GM18508 (cell line): ENCODE measurements around the gene APOLD1.
A peak's percentile ranks its signal among the peaks of the same experiment; 100 is the strongest.
"Not testable (repeated sequence)": the region's sequence is repeated elsewhere in the genome, so short reads cannot be mapped to it uniquely, and the experiment has no call there.

ENCODE experiments used
- ATAC-seq: cut with Tn5 transposase; IDR thresholded peaks from one replicate; pipeline ENCODE4 v1.9.1; 2021; ENCODE audit warnings: moderate number of reproducible peaks; ENCODE audit not compliant: insufficient read depth, unreplicated experiment

APOLD1 gene, protein sequence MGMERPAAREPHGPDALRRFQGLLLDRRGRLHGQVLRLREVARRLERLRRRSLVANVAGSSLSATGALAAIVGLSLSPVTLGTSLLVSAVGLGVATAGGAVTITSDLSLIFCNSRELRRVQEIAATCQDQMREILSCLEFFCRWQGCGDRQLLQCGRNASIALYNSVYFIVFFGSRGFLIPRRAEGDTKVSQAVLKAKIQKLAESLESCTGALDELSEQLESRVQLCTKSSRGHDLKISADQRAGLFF

DNA sequence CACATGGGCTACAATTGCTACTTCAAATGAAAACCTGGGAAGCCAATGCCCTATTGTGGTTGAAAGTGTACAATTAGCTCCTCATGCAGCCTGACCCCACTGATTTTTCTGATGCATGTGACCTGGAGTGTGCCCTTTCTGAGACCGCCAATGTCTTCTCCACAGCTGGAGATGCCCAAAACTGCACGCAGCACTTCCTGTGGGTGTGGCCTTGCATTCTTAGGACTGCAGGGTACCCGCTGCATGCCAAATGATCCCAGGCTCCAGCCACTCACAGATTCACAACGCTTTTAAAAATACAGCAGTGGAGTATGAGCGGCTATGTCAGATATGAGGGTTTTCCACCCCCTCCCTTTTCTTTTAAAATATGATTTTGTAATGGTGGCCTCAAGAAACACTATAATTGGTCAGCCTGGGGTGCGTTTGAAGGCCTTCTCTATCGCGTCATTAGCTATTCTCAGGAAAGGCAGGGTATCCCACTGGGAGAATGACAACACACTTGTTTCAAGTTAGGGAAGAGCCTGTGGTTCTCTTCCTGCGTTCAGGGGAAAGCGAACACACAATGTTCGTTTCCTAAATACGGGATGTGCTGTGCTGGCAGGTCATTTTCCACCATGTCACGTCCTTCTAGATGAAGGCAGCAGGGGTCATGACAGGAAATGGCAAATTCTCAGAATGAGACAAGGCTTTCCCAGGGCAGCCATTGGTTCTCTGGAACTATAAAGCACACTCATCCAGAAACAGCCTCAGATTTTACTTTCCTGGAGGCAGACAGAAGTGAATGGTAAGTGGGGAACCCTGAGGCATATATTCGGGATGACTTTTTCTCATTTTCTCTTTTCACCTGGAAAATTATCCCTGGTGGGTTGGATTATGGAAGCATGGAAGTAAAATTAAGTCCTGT is at the start of gene APOLD1:
APOLD1 (plus strand) TSS at position 749 of the 904 bp plus-strand sequence; CDS start at position 782, 33 bp downstream.
- ATAC-seq = no peak

GRCh38 chr12:12736759-12737676 is 48.4 kb upstream of the APOLD1 start:
- peak; percentile 49 for ATAC-seq

GRCh38 chr12:12738152-12738551 is 47.3 kb upstream of the APOLD1 start:
- not testable (repeated sequence) for ATAC-seq

DNA sequence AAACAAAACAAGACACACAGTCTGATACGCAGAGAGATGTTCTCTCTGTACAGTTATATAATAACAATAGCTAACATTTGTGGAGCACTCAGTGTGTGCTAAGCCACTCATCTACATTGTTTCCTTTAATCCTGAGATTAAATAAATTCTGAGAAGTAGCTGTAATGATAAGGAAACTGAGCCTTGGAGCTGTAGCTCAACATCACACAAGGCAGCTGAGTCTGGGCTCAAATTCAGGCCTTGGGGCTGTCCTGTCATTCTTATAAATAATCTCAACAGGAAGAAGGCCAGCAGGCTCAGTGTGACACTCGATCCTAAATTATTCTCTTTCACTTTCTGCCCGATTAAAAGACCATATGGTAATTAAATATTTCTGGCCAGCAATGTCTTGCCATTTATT is 43.8 kb upstream of the APOLD1 start:
- no peak for ATAC-seq

GRCh38 chr12:12744546-12745305 is 40.7 kb upstream of the APOLD1 start:
- ATAC-seq = no peak

DNA sequence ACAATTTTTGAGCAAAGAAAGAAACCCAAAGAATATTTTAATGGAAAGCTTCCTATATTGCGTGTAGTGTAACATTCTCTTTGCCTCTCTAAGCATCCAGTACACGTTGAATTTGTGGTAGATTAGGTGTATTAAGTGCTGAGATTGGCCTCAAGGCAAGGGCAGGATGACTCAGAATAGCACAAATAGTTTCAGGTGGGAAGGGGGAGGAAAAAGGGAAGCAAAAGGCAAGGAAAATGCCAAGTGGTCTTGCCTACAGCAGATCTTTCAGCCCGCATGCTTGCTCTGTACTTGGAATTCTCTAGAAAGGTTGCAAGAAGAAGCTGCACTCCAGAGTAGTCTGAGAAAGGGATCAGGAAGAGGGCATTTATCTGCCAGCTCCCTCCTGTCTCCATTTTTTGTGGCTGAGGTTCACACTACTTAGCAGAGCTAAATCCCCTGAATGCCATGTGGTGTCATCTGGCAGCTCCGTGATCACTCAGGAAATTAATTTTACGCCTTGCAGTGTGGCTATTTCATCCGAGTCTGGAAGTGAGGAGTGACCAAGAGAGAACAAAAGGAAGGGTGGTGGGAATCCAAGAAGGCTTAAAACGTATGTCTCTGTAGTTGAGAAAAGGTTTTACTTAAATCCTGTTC is 39.8 kb upstream of the APOLD1 start:
- no peak for ATAC-seq

DNA sequence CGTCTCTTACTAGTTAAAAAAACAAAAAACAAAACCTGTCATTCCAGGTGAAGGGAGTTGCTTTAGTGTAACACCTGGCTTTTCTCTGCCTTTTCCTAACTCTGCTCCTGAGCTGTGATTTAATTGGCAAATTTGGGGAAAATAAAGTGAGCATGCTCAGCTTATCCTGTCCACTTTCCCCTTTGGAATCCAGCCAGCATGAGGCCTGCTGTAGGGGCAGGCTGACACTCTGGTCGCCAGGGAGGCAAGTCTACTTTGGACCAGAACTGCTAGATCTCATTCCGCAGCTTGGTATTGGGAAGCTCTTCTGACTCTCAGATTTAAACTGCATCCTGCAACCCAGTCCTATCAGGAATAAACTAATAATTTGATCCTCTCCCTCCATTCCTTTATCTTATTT is 38.2 kb upstream of the APOLD1 start:
- no peak for ATAC-seq

DNA sequence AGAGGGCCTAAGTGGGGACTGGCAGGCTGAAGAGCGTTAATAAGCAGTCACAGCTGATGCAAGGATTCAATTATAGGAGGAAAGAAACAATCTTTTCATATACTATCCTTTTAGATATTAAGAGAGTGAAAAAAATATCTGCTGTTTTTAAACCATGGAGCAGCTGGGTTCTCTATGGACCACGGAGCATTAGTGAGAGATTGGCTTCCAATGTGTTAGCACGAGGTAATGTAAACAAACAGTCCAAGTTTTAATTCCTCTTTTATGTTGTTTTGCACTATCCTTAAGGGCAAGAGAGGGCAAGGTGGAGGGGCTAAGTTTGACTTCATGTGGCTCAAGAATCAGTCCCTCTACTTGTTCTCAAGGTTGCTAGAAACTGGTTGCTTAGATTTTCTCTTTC is 37.4 kb upstream of the APOLD1 start:
- no peak for ATAC-seq

- no peak for ATAC-seq
Observed at GRCh38 chr12:12749433-12749832, 36.0 kb upstream of the APOLD1 start.

DNA sequence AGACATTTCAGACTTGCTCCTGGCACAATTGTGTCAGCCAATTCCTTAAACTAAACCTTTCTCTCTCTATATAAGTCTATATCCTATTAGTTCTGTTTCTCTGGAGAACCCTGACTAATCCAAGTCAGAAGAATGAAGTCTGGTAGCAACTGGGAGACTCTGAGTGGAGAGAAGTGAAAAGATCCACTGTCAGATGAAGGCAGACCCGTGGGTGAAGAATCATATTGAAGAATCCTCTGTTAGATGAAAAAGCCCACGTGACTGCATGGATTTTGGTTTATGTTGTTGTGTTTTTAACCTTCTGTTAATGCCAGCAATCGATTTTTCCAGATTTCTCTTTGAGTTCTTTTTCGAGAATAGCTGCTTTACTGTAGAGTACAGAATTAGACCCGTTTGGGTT is 29.5 kb upstream of the APOLD1 start:
- ATAC-seq = no peak

- no peak for ATAC-seq
Observed at GRCh38 chr12:12757121-12757520, 28.3 kb upstream of the APOLD1 start.

- ATAC-seq = no peak
Observed at GRCh38 chr12:12759234-12759915, 26.1 kb upstream of the APOLD1 start.

DNA sequence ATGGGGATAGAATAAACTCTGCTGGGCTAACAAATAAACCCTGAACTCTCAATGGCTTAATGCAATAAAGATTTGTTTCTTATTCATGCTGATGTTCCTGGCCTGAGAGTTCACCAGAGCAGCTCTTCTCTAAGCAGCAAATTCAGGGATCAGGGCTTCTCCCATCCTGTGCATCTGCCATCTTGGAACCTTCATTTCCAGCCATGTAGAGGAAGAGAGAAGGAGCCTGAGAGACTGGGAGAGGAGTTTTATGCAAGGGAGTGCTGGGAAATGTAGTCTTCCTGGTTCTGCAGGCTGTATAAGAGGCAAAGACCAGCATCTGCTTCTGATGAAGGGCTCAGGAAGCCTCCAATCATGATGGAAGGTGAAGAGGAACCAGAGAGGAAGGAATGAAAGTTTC is 20.6 kb upstream of the APOLD1 start:
- no peak for ATAC-seq

DNA sequence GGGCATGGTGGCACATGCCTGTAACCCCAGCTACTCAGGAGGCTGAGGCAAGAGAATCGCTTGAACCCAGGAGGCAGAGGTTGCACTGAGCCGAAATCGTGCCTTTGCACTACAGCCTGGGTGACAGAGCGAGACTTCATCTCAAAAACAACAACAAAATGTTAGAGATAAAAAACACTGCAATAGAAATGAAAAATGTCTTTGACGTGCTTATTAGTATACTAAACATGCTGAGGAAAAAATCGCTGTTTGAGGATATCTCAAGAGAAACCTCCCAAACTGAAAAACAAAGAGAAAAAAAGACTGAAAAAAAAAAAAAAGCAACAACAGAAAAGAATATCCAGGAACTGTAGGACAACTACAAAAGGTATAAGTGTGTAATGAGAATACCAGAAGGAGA is 15.2 kb upstream of the APOLD1 start:
- ATAC-seq = no peak

- ATAC-seq = no peak
Observed at GRCh38 chr12:12774791-12775190, 10.7 kb upstream of the APOLD1 start.

- no peak for ATAC-seq
Observed at GRCh38 chr12:12776261-12776660, 9.2 kb upstream of the APOLD1 start.

GRCh38 chr12:12777092-12777491 is 8.4 kb upstream of the APOLD1 start:
- ATAC-seq = no peak

DNA sequence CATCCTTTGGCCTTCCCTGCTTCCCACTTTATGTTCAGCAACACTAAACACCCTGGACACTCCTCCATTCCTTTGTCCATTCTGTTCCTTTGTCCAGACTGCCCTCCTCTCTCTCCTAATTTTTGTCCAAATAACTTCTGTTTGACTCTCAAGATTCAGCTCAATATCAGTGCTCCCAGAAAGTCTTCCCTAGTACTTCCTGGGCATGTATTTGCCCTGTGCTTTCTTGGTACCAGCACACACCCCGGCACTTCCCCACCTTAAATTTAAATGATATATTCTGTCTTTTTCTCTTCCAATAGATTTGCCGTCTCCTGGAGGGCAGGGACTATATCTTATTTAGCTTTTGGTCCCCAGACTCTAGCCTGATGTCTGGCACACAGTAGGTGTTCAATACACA is 6.5 kb upstream of the APOLD1 start:
- no peak for ATAC-seq

- no peak for ATAC-seq
Observed at GRCh38 chr12:12779529-12779928, 5.9 kb upstream of the APOLD1 start.
